Measurements from ENCODE around the gene TRMT10A. TPM values are rescaled to one million over a fixed set of nuclear protein-coding genes. Genes with fewer than 3 reads are reported as not detected.
"Not testable (repeated sequence)": the region's sequence is repeated elsewhere in the genome, so short reads cannot be mapped to it uniquely, and the experiment has no call there.

TRMT10A gene
- total RNA-seq, 2 donors from 2014 or later: 7.2 to 8.0 TPM

- TF ChIP-seq POLR2AphosphoS5 (IDR thresholded peaks at IDR 0.05) (no peak), POLR2A (IDR thresholded peaks at IDR 0.05) (no peak), CTCF (IDR thresholded peaks at IDR 0.05) (no peak)
- H3K4me3 ChIP-seq: no peak overlapping the region
- no peaks in the 10 kb centered on the region for H3K9me3 ChIP-seq
- no peaks in the 10 kb centered on the region for H3K4me1 ChIP-seq (replicated peaks)
- WGBS: 47% methylated on average over 2 of the region's 2 CpGs
- H3K36me3 ChIP-seq: no peaks in the 10 kb centered on the region
- intact Hi-C loops (cut with DNase I): no loop called here
- no peak for DNase-seq (ENCODE audit: low spot score)
- H3K27me3 ChIP-seq (replicated peaks; ENCODE audit: insufficient read depth): no peaks in the 10 kb centered on the region
- H3K27ac ChIP-seq: no peak overlapping the region
Observed at GRCh38 chr4:99536848-99537247, 27.0 kb downstream of the TRMT10A start.

- WGBS: 55% methylated on average over 1 of the region's 2 CpGs
Observed at GRCh38 chr4:99536271-99536670, 27.6 kb downstream of the TRMT10A start.

GRCh38 chr4:99534699-99535098 is 29.1 kb downstream of the TRMT10A start:
- H3K4me3 ChIP-seq; intact Hi-C loops (cut with DNase I): not testable (repeated sequence)
- WGBS: 86% methylated on average over 3 of the region's 3 CpGs

More at GRCh38 chr4:99536271-99536670, 27.6 kb downstream of the TRMT10A start:
- intact Hi-C loops (cut with DNase I): no loop called here
- Histone ChIP-seq H3K36me3 (no peaks in the 10 kb centered on the region), H3K9me3 (no peaks in the 10 kb centered on the region), H3K27ac (no peak overlapping the region), H3K27me3 (replicated peaks; ENCODE audit: insufficient read depth) (no peaks in the 10 kb centered on the region), H3K4me1 (replicated peaks) (no peaks in the 10 kb centered on the region), H3K4me3 (no peak overlapping the region)
- DNase-seq (ENCODE audit: low spot score): no peak
- TF ChIP-seq POLR2AphosphoS5 (IDR thresholded peaks at IDR 0.05) (no peak), CTCF (IDR thresholded peaks at IDR 0.05) (no peak), POLR2A (IDR thresholded peaks at IDR 0.05) (no peak)

GRCh38 chr4:99529956-99530355 is 33.9 kb downstream of the TRMT10A start:
- no peaks in the 10 kb centered on the region for H3K9me3 ChIP-seq
- intact Hi-C loops (cut with DNase I): no loop called here
- TF ChIP-seq POLR2A (IDR thresholded peaks at IDR 0.05): no peak
- no peak for TF ChIP-seq CTCF (IDR thresholded peaks at IDR 0.05)
- TF ChIP-seq POLR2AphosphoS5 (IDR thresholded peaks at IDR 0.05): no peak
- WGBS: 50% methylated on average over 3 of the region's 3 CpGs
- H3K27me3 ChIP-seq (replicated peaks; ENCODE audit: insufficient read depth): no peaks in the 10 kb centered on the region
- no peak overlapping the region for H3K27ac ChIP-seq
- no peaks in the 10 kb centered on the region for H3K36me3 ChIP-seq
- H3K4me3 ChIP-seq: no peak overlapping the region
- no peaks in the 10 kb centered on the region for H3K4me1 ChIP-seq (replicated peaks)
- no peak for DNase-seq (ENCODE audit: low spot score)

More at GRCh38 chr4:99534699-99535098, 29.1 kb downstream of the TRMT10A start:
- not testable (repeated sequence) for DNase-seq (ENCODE audit: low spot score); H3K27ac ChIP-seq; H3K36me3 ChIP-seq; H3K9me3 ChIP-seq; H3K27me3 ChIP-seq (replicated peaks; ENCODE audit: insufficient read depth); H3K4me1 ChIP-seq (replicated peaks)

- intact Hi-C loops (cut with DNase I): no loop called here
- no peak overlapping the region for H3K4me3 ChIP-seq
- TF ChIP-seq CTCF (IDR thresholded peaks at IDR 0.05) (no peak), POLR2A (IDR thresholded peaks at IDR 0.05) (no peak), POLR2AphosphoS5 (IDR thresholded peaks at IDR 0.05) (no peak)
- H3K9me3 ChIP-seq: no peaks in the 10 kb centered on the region
- no peaks in the 10 kb centered on the region for H3K4me1 ChIP-seq (replicated peaks)
- H3K27me3 ChIP-seq (replicated peaks; ENCODE audit: insufficient read depth): no peaks in the 10 kb centered on the region
- DNase-seq (ENCODE audit: low spot score): no peak
- no peaks in the 10 kb centered on the region for H3K36me3 ChIP-seq
- no peak overlapping the region for H3K27ac ChIP-seq
Observed at GRCh38 chr4:99529228-99529627, 34.6 kb downstream of the TRMT10A start.

Measured in prostate gland (tissue), 2 donors.